ENCODE data around the gene SON. TPM values are rescaled to one million over a fixed set of nuclear protein-coding genes. Genes with fewer than 3 reads are reported as not detected.
"Not testable (repeated sequence)": the region's sequence is repeated elsewhere in the genome, so short reads cannot be mapped to it uniquely, and the experiment has no call there.

The SON gene
- total RNA-seq, 1 donor from 2014 or later = 230 TPM

- no peak for TF ChIP-seq CTCF (conservative IDR thresholded peaks at IDR 0.05; ENCODE audit: low read depth, low read length)
- H3K4me3 ChIP-seq (ENCODE audit: low read depth, low read length) = no peak overlapping the region
- DNase-seq (ENCODE audit: low read depth) = no peak
These were observed 79.4 kb downstream of the SON start for GRCh38 chr21:33622253-33622652.

GRCh38 chr21:33626151-33626550 lies 83.3 kb downstream of the SON start:
- not testable (repeated sequence) for DNase-seq (ENCODE audit: low read depth); H3K4me3 ChIP-seq (ENCODE audit: low read depth, low read length)

Other genes starting within 250 kb of the SON start
- 8.6 and 8.8 TPM in 2 replicates for gene IFNAR1, start 218.1 kb upstream of the SON start, total RNA-seq
- 59.9 and 64.5 TPM in 2 replicates for gene IFNGR2, start 139.6 kb upstream of the SON start, total RNA-seq
- 22.2 and 39.8 TPM in 2 replicates for gene TMEM50B, start 63.1 kb upstream of the SON start, total RNA-seq
- gene DNAJC28, start 51.3 kb upstream of the SON start, total RNA-seq = 0.87 and 0.92 TPM in 2 replicates
- 79.2 and 150 TPM in 2 replicates for gene GART, start 921 bp upstream of the SON start, total RNA-seq
- 41.4 and 55.2 TPM in 2 replicates for gene DONSON, start 45.6 kb downstream of the SON start, total RNA-seq
- gene CRYZL1, start 98.7 kb downstream of the SON start, total RNA-seq = 15.5 and 27.2 TPM in 2 replicates
- 24.5 and 30.3 TPM in 2 replicates for gene ITSN1, start 99.5 kb downstream of the SON start, total RNA-seq

Data from epithelial cell of proximal tubule (primary cell).